ENCODE data around the gene PPL. TPM values are rescaled to one million over a fixed set of nuclear protein-coding genes. Genes with fewer than 3 reads are reported as not detected.

Gene PPL
- total RNA-seq, 1 experiment from 2014 or later = 56.4 TPM

- POLR2A ChIA-PET = no interaction called here
- ATAC-seq = no peak
- intact Hi-C loops (cut with micrococcal nuclease) = no loop called here
These were observed 51.7 kb downstream of the PPL start for GRCh38 chr16:4884972-4885874.

More at GRCh38 chr16:4884972-4885874, 51.7 kb downstream of the PPL start:
- TF ChIP-seq TCF7L2 (IDR thresholded peaks at IDR 0.05; ENCODE audit: borderline replicate concordance, extremely low read depth, insufficient read depth, insufficient read length) = no peak
- no peak for TF ChIP-seq CTCF (IDR thresholded peaks at IDR 0.05 in 2 of 3, conservative IDR thresholded peaks at IDR 0.05 in 1 of 3; ENCODE audit: borderline replicate concordance in 1 of 3, insufficient read depth in 1 of 3, low read depth in 2 of 3, low read length in 2 of 3)
- no peak for TF ChIP-seq FOSL1 (IDR thresholded peaks at IDR 0.05; ENCODE audit: low read depth)
- no peak for TF ChIP-seq YY1 (IDR thresholded peaks at IDR 0.05; ENCODE audit: extremely low read depth, insufficient replicate concordance, low read depth, low read length)
- TF ChIP-seq SP1 (IDR thresholded peaks at IDR 0.05; ENCODE audit: low read depth) = no peak
- TF ChIP-seq MAX (IDR thresholded peaks at IDR 0.05) = no peak
- TF ChIP-seq EGR1 (IDR thresholded peaks at IDR 0.05; ENCODE audit: low read depth) = no peak
- TF ChIP-seq ZFX (IDR thresholded peaks at IDR 0.05) = no peak
- TF ChIP-seq POLR2AphosphoS5 (IDR thresholded peaks at IDR 0.05; ENCODE audit: low read depth, low read length) = no peak
- TF ChIP-seq CBX3 (IDR thresholded peaks at IDR 0.05; ENCODE audit: low read depth) = no peak
- Histone ChIP-seq H3K4me1 (ENCODE audit: control insufficient read depth in 1 of 2, insufficient read depth in 2 of 2, low read length in 2 of 2) (peaks cover 21 to 27% of the 10 kb centered on the region in 2 experiments), H3K36me3 (ENCODE audit: control insufficient read depth in 1 of 2, insufficient read depth in 2 of 2, low read length in 2 of 2) (peaks cover 26 to 40% of the 10 kb centered on the region in 2 experiments), H3K79me2 (ENCODE audit: insufficient read depth, low read length) (no peaks in the 10 kb centered on the region), H2AFZ (ENCODE audit: low read depth, low read length, poor library complexity, severe bottlenecking) (no peak overlapping the region), H3K4me3 (replicated peaks in 1 of 2; ENCODE audit: low read depth in 1 of 2, low read length in 2 of 2) (no peak overlapping the region), H3K27me3 (ENCODE audit: insufficient read depth, low read length) (no peaks in the 10 kb centered on the region), H3K9ac (ENCODE audit: low read length) (no peak overlapping the region), H3K4me2 (ENCODE audit: low read length) (no peak overlapping the region), H3K27ac (ENCODE audit: low read depth, low read length) (no peak overlapping the region), H3K9me2 (ENCODE audit: insufficient read depth) (no peaks in the 10 kb centered on the region), H3K9me3 (ENCODE audit: control insufficient read depth in 1 of 2, insufficient read depth in 1 of 2, low read depth in 1 of 2, low read length in 2 of 2) (no peaks in the 10 kb centered on the region; a peak in 1 of 4 replicates), H4K20me1 (ENCODE audit: insufficient read depth) (peaks cover 8% of the 10 kb centered on the region; the same call in 1 of the 2 replicates)
- ChIA-PET RAD21 (ENCODE audit: low non-redundant PET in 1 of 2, low total read pairs in 2 of 2, uncharacterized antibody in 2 of 2, unreplicated experiment in 2 of 2) (interaction anchor here (0.6 kb wide), 2 partner anchors 41 to 69 kb away, joined by 3 read pairs; no protein-coding TSS in a partner anchor), CTCF (no interaction called here)
- no TSS peak for BruUV-seq (replicated peaks)
- no peak for DNase-seq (ENCODE audit: low read depth, low spot score)
